Measurements from ENCODE around the gene PDXP. TPM values are rescaled to one million over a fixed set of nuclear protein-coding genes. Genes with fewer than 3 reads are reported as not detected.
A peak's percentile ranks its signal among the peaks of the same experiment; 100 is the strongest.

PDXP gene
- total and polyA plus RNA-seq, 9 of the 15 experiments (the other 6 are each of a cell fraction or from before 2014, with no cell fraction given): 7.9 to 54.2 (median 38.8) TPM

GRCh38 chr22:37627545-37627944, 31.0 kb upstream of the PDXP start:
- CTCF ChIA-PET (ENCODE audit: low intra/inter-chr PET ratio): no interaction called here
- FAIRE-seq (no peak), ATAC-seq (no peak), DNase-seq (ENCODE audit: extremely low read depth in 1 of 4, low spot score in 3 of 4) (no peak)
- H3K9ac ChIP-seq (ENCODE audit: insufficient read depth in 1 of 2, low read depth in 2 of 2, low read length in 2 of 2): no peak overlapping the region; a peak in 1 of 4 replicates
- peaks cover 60% of the 10 kb centered on the region; the same call in 2 of the 3 replicates for H3K36me3 ChIP-seq (ENCODE audit: control insufficient read depth, insufficient read depth, low read length)
- peaks cover 3 to 54% of the 10 kb centered on the region in 2 experiments; a peak in 4 of 5 replicates for H3K4me1 ChIP-seq (replicated peaks in 1 of 2; ENCODE audit: control insufficient read depth in 2 of 2, insufficient read depth in 2 of 2, low read length in 2 of 2)
- intact Hi-C loops (cut with micrococcal nuclease) (no loop called here), in situ Hi-C loops (cut with MboI) (no loop called here)
- no peaks in the 10 kb centered on the region for H3K9me1 ChIP-seq (ENCODE audit: control insufficient read depth, insufficient read depth, low read length)
- no peak overlapping the region for H3K4me2 ChIP-seq (ENCODE audit: insufficient read depth, low read length)
- H3K4me3 ChIP-seq: no peak overlapping the region
- peak; percentile 57 for TF ChIP-seq POLR2G (IDR thresholded peaks at IDR 0.05; ENCODE audit: low read depth, low read length)
- no peak for TF ChIP-seq MIER1 (IDR thresholded peaks at IDR 0.05; ENCODE audit: low read depth)
- no peaks in the 10 kb centered on the region for H3K79me2 ChIP-seq (ENCODE audit: control insufficient read depth, insufficient read depth, low read length)
- no peaks in the 10 kb centered on the region for H3K27me3 ChIP-seq (ENCODE audit: control insufficient read depth in 2 of 2, insufficient read depth in 2 of 2, low read length in 2 of 2)
- WGBS (ENCODE audit: insufficient coverage, low coverage, missing lambda C conversion rate): 91% methylated on average over 4 of the region's 6 CpGs
- H4K20me1 ChIP-seq (replicated peaks; ENCODE audit: control insufficient read depth, insufficient read depth, low read length): no peaks in the 10 kb centered on the region
- H3K27ac ChIP-seq (ENCODE audit: extremely low read depth, low read depth, low read length): no peak overlapping the region
- BruUV-seq (replicated peaks): no TSS peak
- H2AFZ ChIP-seq (ENCODE audit: low read depth, low read length): no peak overlapping the region
- no peaks in the 10 kb centered on the region for H3K9me3 ChIP-seq (replicated peaks; ENCODE audit: control insufficient read depth, insufficient read depth, low read depth, low read length)
- POLR2A ChIA-PET: interaction anchor here (0.5 to 3.0 kb wide), 6 partner anchors 10 to 428 kb away, joined by 3 to 12 read pairs (median 4); no protein-coding TSS in a partner anchor

DNA sequence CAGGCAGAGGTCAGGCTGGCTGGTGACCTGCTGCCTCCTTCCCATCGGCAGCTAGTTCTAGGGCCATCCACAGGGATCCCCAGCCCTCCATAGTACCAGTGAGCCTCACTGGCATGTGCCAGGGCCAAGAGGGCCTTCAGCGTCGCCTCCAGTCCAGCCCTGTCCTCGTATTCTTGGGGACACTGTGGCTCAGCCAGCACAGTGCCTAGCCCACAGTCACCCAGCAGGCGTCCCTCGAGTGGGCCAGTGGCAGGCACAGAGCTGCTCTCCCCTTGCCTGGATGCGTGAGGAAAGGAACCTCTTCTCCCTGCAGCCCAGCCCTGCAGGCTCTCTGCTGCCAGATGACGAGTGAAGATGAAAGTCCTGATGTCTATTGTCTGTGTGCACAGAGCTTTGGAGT, 29.7 kb upstream of the PDXP start:
- H3K4me2 ChIP-seq (ENCODE audit: insufficient read depth, low read length): no peak overlapping the region
- intact Hi-C loops (cut with micrococcal nuclease): no loop called here
- TF ChIP-seq NR4A1 (CRISPR knock-in tag; IDR thresholded peaks at IDR 0.05) (no peak), NR4A1 (tag; IDR thresholded peaks at IDR 0.05) (no peak), POLR2G (IDR thresholded peaks at IDR 0.05; ENCODE audit: low read depth, low read length) (peak; percentile 46; the same call in 1 of the 2 replicates)
- H3K36me3 ChIP-seq (ENCODE audit: control insufficient read depth, insufficient read depth, low read length): peaks cover 58% of the 10 kb centered on the region; the same call in 2 of the 3 replicates
- no peak overlapping the region for H3K4me3 ChIP-seq
- H3K27me3 ChIP-seq (ENCODE audit: control insufficient read depth in 2 of 2, insufficient read depth in 2 of 2, low read length in 2 of 2): no peaks in the 10 kb centered on the region
- ATAC-seq (no peak), FAIRE-seq (no peak), DNase-seq (ENCODE audit: extremely low read depth in 1 of 4, low spot score in 3 of 4) (no peak)
- no peaks in the 10 kb centered on the region for H3K9me1 ChIP-seq (ENCODE audit: control insufficient read depth, insufficient read depth, low read length)
- 95% methylated on average over 4 of the region's 8 CpGs for WGBS (ENCODE audit: insufficient coverage, low coverage, missing lambda C conversion rate)
- CTCF ChIA-PET (ENCODE audit: low intra/inter-chr PET ratio): no interaction called here
- no peak overlapping the region for H2AFZ ChIP-seq (ENCODE audit: low read depth, low read length)
- no peaks in the 10 kb centered on the region for H3K9me3 ChIP-seq (replicated peaks; ENCODE audit: control insufficient read depth, insufficient read depth, low read depth, low read length)
- no peaks in the 10 kb centered on the region for H3K79me2 ChIP-seq (ENCODE audit: control insufficient read depth, insufficient read depth, low read length)
- in situ Hi-C loops (cut with MboI): no loop called here
- no TSS peak for BruUV-seq (replicated peaks)
- peak overlapping the region in 1 of 2 experiments; percentile 43; a peak in 2 of 4 replicates for H3K9ac ChIP-seq (ENCODE audit: insufficient read depth in 1 of 2, low read depth in 2 of 2, low read length in 2 of 2)
- no peaks in the 10 kb centered on the region for H4K20me1 ChIP-seq (replicated peaks; ENCODE audit: control insufficient read depth, insufficient read depth, low read length)
- H3K4me1 ChIP-seq (replicated peaks in 1 of 2; ENCODE audit: control insufficient read depth in 2 of 2, insufficient read depth in 2 of 2, low read length in 2 of 2): peaks cover 16 to 57% of the 10 kb centered on the region in 2 experiments
- POLR2A ChIA-PET: interaction anchor here (0.7 to 3.0 kb wide), 2 partner anchors 8 to 78 kb away, joined by 3 to 12 read pairs; no protein-coding TSS in a partner anchor
- H3K27ac ChIP-seq (ENCODE audit: extremely low read depth, low read depth, low read length): no peak overlapping the region
